HFF-Myc (cell line): ENCODE measurements around the gene RAB30.

Experiments used
- DNase-seq: peaks from one replicate; pipeline ENCODE4 v3.0.0-alpha.2; 2011; ENCODE audit warnings: low read depth; ENCODE audit errors: extremely low read depth
- H3K4me3 ChIP-seq: replicated peaks from 2 replicates; pipeline ENCODE4 v1.5.1; 2011; ENCODE audit warnings: low read depth, mild to moderate bottlenecking, control low read depth, low read length
- TF ChIP-seq, protein P1 (sequence below): IDR thresholded peaks from 2 replicates; pipeline ENCODE4 v1.5.1; 2012; ENCODE audit warnings: mild to moderate bottlenecking, low read depth, low read length, control low read depth; ENCODE audit errors: missing control alignments

RAB30 gene

DNA sequence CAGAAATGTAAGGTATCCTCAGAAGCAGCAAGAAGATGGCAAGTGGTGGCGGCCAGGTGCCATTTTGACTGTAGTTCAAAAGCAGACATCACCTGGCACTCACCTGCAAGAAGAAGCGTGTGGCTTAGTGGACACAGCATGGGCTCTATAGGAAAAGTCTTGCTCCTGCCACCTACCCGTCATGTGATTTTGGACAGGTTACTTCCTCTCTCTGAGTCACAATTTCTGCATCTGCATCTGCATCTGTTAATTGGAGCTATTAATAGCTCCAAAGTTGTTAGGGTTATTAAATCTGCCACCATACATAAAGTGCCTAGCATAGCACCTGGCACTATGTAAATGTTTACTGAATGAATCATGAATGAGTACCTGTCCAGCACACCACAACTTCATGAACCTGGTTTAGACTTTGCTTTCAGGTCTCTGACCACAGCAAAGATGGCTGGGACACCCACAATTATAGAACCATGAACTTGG is 16.8 kb downstream of the RAB30 start:
- no peak overlapping the region for H3K4me3 ChIP-seq
- no peak for DNase-seq
- TF ChIP-seq, protein P1, sequence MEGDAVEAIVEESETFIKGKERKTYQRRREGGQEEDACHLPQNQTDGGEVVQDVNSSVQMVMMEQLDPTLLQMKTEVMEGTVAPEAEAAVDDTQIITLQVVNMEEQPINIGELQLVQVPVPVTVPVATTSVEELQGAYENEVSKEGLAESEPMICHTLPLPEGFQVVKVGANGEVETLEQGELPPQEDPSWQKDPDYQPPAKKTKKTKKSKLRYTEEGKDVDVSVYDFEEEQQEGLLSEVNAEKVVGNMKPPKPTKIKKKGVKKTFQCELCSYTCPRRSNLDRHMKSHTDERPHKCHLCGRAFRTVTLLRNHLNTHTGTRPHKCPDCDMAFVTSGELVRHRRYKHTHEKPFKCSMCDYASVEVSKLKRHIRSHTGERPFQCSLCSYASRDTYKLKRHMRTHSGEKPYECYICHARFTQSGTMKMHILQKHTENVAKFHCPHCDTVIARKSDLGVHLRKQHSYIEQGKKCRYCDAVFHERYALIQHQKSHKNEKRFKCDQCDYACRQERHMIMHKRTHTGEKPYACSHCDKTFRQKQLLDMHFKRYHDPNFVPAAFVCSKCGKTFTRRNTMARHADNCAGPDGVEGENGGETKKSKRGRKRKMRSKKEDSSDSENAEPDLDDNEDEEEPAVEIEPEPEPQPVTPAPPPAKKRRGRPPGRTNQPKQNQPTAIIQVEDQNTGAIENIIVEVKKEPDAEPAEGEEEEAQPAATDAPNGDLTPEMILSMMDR, result no peak

DNA sequence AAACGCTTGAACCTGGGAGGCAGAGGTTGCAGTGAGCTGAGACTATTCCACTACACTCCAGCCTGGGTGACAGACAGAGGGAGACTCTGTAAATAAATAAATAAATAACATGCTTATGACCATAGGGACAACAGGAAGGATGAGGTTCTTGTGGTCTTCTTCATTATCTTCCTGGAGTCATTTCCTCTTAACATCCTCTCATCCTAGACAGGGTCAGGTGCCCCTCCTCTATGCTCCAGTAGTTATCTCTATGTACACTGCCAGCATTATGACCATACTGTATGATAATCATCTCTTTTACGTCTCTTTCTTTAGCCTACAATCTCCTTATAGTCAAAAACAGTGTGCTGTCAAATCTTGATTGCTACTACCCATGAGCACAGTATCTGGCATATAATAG is 17.7 kb downstream of the RAB30 start:
- TF ChIP-seq, protein P1, result no peak
- DNase-seq, result no peak
- no peak overlapping the region for H3K4me3 ChIP-seq

DNA sequence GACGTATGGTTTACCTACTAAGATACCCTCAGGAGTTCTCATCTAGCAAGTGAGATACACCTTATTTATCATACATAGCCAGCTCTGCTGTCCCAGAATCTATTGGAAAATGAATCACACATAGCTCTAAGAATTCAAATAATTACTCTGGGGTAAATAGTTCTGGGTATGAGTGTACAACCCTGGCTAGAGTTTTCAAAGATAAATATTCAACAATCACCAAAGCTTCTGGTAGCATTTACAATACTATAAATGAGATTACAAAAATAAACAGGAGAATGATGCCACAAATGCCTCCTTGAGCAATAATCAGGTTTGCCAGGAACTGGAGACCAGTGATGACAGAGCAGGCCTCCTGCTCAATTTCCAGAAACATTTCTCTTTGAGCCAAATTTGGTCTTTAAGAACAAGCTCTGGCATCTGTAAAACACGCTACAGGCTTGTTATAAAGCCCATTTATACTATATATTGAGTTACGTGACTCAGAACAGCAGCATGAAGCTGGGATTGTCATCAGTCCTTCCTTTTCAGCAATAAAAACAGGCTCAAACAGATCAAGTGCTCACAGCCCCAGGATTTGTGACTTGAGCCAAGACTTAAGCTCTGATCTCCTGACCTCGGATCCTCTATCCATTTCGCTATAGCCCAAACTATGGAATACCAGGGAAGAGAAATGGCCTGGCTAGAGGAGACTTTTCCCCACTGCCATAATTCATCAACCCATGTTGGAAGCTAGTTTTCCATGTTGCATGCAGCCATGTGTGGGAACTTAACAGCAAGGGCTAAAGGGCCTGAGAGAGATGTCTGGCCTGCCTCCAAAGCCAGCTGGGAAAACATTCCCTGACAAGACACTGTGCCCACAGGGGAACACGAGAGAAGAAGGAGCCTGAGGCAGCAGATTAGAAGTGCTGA is 19.7 kb downstream of the RAB30 start:
- TF ChIP-seq, protein P1, result no peak
- DNase-seq, result peak; percentile 73
- no peak overlapping the region for H3K4me3 ChIP-seq

DNA sequence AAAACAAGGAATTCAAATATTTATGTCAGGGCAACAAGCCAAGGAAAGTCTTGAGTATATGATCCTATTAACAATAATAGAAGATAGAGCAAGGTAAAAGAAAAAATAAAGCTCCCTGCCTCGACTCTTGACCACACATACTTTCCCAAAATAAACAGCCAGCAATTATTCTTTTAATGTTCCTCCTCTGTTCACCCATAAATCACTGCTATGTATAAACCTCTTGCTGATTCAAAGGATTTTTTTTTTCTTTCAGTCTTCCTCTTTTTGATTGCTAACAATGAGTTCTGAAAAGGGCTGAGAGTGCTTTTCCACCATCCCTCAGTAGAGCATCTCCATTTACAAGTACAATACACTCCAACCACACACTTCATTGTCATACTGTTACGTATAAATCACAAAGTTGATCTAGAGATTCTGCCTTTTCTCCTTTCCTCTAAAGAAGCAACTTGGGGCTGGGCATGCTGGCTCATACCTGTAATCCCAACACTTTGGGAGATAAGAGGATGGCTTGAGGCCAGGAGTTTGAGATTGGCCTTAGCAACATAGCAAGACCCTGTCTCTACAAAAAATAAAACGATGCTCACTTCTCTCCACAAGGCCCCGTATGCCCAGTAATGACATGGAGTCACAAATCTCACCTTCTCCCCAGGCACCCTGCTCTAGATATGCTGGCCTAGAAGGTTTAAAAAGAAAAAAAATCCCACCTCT is 24.0 kb downstream of the RAB30 start:
- no peak for DNase-seq
- TF ChIP-seq, protein P1, result no peak
- no peak overlapping the region for H3K4me3 ChIP-seq

DNA sequence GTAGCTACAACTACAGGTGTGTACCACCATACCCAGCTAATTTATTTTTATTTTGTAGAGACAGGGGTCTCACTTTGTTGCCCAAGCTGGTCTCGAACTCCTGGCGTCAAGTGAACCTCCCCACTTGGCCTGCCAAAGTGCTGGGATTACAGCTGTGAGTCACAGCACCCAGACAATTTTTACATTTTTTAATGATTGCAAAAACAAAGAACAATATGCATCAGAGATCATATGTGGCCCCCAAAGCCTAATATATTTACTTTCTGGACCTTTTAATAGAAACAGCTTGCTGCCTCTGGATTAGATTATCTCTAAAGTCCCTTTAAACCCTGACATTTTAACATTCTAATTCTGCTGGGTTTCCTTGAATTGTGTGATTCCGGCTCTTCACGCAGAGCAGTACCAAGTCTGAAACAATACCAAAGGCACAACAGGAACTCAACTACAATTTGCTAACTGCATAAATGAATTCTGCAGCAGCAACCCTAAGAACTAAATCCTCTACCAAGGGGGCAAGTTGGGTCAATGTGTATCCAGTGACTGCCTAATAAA is 25.0 kb downstream of the RAB30 start:
- TF ChIP-seq, protein P1, result no peak
- H3K4me3 ChIP-seq, result no peak overlapping the region
- DNase-seq, result no peak

DNA sequence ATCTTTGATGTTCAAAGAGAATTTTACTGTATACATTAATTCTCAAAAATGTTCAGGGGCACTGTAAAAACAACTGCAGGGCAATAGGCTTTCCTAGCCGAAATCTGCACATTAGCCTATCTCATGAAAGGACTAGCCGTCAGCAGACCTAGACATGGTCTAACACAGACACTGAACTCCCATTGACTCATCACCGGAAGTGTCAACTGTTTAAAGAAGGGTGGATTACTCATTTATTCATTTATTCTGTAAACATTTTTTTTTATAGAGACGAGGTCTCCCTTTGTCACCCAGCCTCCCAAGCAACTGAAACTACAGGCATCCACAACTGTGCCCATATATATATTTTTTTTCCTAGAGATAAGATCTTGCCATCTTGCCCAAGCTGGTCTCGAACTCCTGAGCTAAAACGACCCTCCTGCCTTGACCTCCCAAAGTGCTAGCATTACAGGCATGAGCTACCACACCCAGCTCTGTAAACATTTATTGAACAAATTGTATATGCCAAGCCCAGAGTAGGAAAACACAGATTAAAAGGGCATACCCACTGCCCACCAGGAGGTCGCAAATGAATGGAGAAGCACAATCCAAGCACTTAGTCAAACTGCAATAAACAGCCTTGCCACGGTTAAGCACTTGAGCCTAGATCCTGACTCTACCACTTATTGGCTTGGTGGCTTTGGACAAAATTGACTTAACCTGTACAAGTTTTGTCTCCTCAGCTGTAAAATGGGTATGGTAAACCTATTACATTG is 26.6 kb downstream of the RAB30 start:
- no peak overlapping the region for H3K4me3 ChIP-seq
- TF ChIP-seq, protein P1, result no peak
- DNase-seq, result peak; percentile 55
